ENCODE measurements around the gene MED22.

GRCh38 chr9:133384736-133385321 is 36.9 kb upstream of the MED22 start:
- TF ChIP-seq GATA2 (IDR thresholded peaks at IDR 0.05; ENCODE audit: low read depth, low read length) = no peak
- no peak for TF ChIP-seq GATA3 (IDR thresholded peaks at IDR 0.05; ENCODE audit: low read depth, low read length)

Data from SH-SY5Y (cell line).